ENCODE data around the gene STMP1.
"Not testable (repeated sequence)": the region's sequence is repeated elsewhere in the genome, so short reads cannot be mapped to it uniquely, and the experiment has no call there.

GRCh38 chr7:135639690-135640089 is 22.6 kb upstream of the STMP1 start:
- TF ChIP-seq, protein P1, sequence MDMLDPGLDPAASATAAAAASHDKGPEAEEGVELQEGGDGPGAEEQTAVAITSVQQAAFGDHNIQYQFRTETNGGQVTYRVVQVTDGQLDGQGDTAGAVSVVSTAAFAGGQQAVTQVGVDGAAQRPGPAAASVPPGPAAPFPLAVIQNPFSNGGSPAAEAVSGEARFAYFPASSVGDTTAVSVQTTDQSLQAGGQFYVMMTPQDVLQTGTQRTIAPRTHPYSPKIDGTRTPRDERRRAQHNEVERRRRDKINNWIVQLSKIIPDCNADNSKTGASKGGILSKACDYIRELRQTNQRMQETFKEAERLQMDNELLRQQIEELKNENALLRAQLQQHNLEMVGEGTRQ (IDR thresholded peaks at IDR 0.05; ENCODE audit: low read depth, low read length): not testable (repeated sequence)
- not testable (repeated sequence) for TF ChIP-seq CTCF (conservative IDR thresholded peaks at IDR 0.05; ENCODE audit: low read depth, low read length); POLR2A (IDR thresholded peaks at IDR 0.05; ENCODE audit: low read depth, low read length); CEBPB (IDR thresholded peaks at IDR 0.05; ENCODE audit: low read depth, low read length); BHLHE40 (IDR thresholded peaks at IDR 0.05; ENCODE audit: low read depth, low read length); RCOR1 (IDR thresholded peaks at IDR 0.05; ENCODE audit: insufficient replicate concordance, low read length)

Data from IMR-90 (cell line).